Measurements from ENCODE around the gene SLC11A1.
A peak's percentile ranks its signal among the peaks of the same experiment; 100 is the strongest.

Gene SLC11A1

DNA sequence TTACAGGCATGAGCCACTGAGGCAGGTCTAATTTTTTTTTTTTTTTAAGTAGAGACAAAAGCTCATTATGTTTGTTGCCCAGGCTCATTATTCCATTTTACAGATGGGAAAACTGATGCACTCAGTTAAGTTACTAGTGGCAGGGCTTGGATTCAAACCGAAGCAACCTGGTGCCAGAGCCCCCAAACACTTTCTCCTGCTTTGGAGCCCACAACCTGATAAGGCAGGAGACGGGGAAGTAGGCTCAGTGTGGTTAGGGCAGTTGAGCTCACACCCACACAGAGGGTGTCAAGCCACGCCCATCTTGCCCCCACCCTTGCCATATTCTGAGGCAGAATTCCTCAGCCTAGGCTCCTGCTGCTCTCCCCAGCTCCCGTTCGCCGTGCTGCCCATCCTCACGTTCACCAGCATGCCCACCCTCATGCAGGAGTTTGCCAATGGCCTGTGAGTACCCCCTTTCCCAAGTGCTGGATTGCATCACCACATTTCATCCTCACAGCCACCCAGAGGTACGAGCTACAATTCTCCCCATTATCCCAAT is 11.7 kb downstream of the SLC11A1 start:
- no peak for DNase-seq (ENCODE audit: low read depth)

DNA sequence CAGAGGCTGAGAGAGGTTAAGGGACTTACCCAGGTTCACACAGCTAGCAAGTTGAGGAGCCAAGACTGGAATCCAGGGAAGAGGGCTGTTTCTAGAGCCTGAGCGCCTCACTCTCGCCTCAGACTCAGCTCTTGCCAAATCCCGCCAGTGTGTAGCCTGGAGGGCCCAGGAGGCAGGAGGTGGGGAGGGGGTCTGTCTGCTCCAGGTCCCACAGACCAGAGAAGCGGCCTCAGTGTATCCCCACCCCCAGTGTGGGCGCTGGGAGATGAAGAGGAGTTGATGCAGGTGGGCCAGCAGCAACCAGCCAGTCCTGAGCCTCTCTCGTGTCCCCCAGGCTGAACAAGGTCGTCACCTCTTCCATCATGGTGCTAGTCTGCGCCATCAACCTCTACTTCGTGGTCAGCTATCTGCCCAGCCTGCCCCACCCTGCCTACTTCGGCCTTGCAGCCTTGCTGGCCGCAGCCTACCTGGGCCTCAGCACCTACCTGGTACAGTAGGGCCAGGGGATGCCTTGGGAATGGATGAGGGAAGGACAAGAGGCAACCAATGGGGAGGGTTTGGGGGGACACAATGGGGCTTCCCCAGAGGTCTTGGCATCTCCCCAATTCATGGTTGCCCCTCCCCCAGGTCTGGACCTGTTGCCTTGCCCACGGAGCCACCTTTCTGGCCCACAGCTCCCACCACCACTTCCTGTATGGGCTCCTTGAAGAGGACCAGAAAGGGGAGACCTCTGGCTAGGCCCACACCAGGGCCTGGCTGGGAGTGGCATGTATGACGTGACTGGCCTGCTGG is 12.4 kb downstream of the SLC11A1 start:
- DNase-seq (ENCODE audit: low read depth), result no peak

GRCh38 chr2:218395090-218395444 is 13.0 kb downstream of the SLC11A1 start:
- DNase-seq (ENCODE audit: low read depth), result no peak

DNA sequence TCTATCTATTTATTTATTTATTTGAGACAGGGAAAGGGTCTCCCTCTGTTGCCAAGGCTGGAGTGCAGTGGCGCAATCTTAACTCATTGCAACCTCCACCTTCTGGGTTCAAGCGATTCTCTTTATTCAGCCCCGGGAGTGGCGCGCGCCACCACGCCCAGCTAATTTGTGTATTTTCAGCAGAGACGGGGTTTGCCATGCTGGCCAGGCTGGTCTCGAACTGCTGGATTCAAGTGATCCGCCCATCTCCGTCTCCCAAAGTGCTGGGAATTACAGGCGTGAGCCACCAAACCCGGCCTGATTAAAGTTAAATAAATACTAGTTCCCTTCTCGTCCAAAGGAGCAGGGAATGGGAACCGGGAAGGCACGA is 13.4 kb downstream of the SLC11A1 start:
- DNase-seq (ENCODE audit: low read depth), result no peak

GRCh38 chr2:218395826-218396687 is 14.0 kb downstream of the SLC11A1 start:
- DNase-seq (ENCODE audit: low read depth), result peak; percentile 87

- peak; percentile 66 for DNase-seq (ENCODE audit: low read depth)
Measured at GRCh38 chr2:218396688-218397462, 14.8 kb downstream of the SLC11A1 start.

DNA sequence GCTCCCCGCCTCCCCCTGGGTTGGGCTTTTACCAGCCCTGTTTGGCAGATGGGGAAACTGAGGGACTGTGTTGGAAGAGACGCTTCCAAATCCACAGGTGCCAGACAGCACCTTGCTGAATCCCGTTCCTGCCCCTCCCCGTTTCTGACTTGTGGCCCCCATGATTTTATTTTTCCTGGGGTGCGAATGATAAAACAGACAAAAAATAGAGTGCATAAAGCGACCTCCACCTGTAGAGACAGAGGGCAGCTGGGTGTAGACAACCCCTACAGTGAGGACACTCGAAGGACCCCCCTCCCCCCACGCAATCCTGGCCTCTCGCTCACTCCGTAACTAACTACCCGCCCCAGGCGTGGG is 15.4 kb downstream of the SLC11A1 start:
- DNase-seq (ENCODE audit: low read depth), result no peak

GRCh38 chr2:218397820-218398436 is 15.9 kb downstream of the SLC11A1 start:
- no peak for DNase-seq (ENCODE audit: low read depth)

DNA sequence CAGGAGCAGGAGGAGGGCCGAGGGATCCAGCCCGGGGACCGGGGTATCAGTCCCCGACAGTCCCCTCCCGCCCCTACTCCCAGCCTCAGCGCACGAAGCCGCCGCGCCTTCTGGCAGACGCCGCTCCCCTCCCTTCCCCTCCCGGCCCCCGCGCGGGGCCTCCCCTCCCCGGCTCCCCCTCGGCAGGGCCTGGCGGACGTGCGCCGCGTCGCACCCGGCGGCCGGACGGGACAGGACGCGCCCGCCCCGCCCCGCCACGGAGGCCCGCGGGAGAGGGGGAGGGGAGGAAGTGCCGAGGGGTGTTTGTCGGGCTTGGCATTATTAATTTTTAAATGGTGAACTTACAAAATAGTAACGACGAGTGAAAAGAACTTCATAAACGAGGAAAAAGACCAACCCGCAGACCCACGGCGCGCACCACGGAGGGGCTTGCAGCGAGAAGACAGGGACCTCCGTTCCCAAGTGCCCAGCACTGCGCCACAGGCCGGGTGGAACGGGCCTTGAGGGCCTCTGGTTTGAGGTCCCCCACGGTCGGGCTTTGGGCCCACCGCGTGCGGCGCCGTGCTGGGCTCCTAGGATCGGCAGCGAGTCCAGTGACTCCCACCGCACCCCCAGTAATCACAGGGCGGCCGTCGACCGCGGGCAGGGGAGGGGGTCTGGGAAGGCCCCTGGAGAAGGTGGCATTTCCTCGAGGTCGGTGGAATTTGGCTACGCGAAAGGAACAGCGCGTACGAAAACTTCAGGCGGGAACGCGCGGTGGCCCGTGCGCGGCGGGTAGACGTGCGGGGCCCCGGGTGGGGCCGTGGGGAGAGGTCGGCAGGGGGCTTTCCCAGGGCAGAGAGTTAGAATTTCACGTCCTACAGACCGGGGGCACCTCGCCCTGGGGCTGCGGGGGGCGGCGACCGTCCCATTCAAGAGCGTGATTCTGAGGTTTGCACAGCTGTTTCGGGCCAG is 16.6 kb downstream of the SLC11A1 start:
- DNase-seq (ENCODE audit: low read depth), result peak; percentile 55

- peak; percentile 84 for DNase-seq (ENCODE audit: low read depth)
Measured at GRCh38 chr2:218399391-218400166, 17.5 kb downstream of the SLC11A1 start, which contains the start of gene CTDSP1. Gene CTDSP1, plus strand, starts transcription at chr2:218399868. Its CDS starts 223 bp downstream, at chr2:218400091.

GRCh38 chr2:218400167-218400929 is 18.3 kb downstream of the SLC11A1 start:
- no peak for DNase-seq (ENCODE audit: low read depth)

DNA sequence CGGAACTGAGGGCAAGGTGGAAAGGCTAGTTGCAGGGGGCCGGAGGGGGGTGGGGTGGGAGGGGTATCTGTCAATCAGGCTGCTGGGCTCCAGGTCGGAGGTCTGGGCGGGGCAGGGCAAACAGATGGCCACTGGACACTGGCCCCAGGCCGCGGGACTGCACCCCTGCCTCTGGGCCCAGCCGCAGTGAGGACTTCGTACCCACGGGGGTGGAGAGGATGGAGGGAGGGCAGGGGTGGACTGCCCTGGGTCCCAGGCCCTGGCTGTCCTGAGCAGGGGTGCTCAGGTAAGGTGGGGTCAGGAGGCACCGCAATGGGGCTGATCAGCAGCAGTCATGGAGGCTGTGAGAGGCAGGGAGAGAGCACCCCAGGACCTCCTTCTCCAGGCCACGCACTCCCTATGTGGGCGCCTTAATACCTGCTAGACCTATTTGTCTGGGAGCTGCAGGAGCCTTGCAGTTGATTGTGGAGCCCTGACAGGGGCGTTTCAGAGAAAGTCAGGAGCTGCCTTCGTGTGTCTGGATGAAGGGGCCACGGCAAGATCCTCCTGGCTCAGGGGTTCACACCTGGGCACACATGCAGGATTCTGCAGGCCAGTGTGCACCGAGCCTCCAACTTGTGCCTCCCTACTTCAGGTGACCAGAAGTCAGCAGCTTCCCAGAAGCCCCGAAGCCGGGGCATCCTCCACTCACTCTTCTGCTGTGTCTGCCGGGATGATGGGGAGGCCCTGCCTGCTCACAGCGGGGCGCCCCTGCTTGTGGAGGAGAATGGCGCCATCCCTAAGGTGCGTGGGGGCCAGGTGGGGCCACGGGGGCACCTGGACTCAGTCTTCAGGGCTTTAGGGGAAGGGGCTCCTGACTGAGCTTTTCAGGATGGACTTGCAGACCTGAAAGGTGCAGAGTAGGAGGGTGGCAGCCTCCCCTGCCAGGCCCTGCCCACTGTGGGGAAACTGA is 19.1 kb downstream of the SLC11A1 start:
- DNase-seq (ENCODE audit: low read depth), result no peak

DNA sequence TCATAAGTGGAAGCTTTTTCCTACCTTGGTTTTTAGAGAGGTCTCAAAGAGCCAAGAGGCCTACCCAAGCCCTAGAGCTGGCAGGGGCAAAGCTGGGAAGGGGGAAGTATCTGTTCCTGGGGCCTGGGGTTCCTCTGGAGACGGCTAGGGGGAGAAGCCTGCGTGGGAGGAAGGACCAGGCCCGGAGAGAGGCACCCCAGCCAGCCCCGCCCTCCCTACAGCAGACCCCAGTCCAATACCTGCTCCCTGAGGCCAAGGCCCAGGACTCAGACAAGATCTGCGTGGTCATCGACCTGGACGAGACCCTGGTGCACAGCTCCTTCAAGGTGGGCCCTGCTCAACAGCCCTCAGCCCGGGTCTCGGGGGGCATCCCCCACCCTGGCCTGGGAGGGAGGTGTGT is 19.8 kb downstream of the SLC11A1 start:
- no peak for DNase-seq (ENCODE audit: low read depth)

DNA sequence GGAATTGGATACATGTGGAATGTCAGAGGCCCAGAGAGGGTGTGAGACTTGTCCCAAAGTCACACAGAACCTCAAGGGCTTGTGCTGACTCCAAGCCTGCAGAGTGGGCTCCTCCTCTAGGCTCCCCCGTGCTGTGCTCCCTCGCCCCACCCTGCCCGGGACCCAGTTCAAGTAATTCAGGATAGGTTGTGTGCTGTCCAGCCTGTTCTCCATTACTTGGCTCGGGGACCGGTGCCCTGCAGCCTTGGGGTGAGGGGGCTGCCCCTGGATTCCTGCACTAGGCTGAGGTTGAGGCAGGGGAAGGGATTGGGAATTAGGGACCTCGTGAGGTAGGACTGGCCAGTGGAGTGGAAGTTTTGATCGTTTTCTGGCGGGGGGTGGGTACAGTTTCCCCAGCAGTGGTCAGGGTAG is 20.4 kb downstream of the SLC11A1 start:
- no peak for DNase-seq (ENCODE audit: low read depth)

GRCh38 chr2:218402911-218403411 is 20.9 kb downstream of the SLC11A1 start:
- no peak for DNase-seq (ENCODE audit: low read depth)

GRCh38 chr2:218403810-218404209 is 21.7 kb downstream of the SLC11A1 start:
- no peak for DNase-seq (ENCODE audit: low read depth)

- DNase-seq (ENCODE audit: low read depth), result no peak
Measured at GRCh38 chr2:218404351-218405085, 22.4 kb downstream of the SLC11A1 start.

All from activated T-cell treated with anti-CD3 and anti-CD28 coated beads for 1 hour (primary cell).